ENCODE data around the gene NSMF.

The NSMF gene

GRCh38 chr9:137431416-137431931 lies 27.7 kb downstream of the NSMF start:
- Histone ChIP-seq H3K4me1 (ENCODE audit: control extremely low read depth in 1 of 4, control insufficient read depth in 4 of 4, insufficient read depth in 4 of 4, low read length in 3 of 4) (peaks cover 0 to 33% (median 18%) of the 10 kb centered on the region in 4 experiments), H3K27me3 (replicated peaks in 2 of 5; ENCODE audit: control insufficient read depth in 4 of 5, insufficient read depth in 5 of 5, low read length in 4 of 5) (no peaks in the 10 kb centered on the region), H3K36me3 (ENCODE audit: control insufficient read depth in 4 of 4, insufficient read depth in 4 of 4, low read length in 3 of 4) (no peaks in the 10 kb centered on the region), H3K4me3 (ENCODE audit: control insufficient read depth in 1 of 7, extremely low read depth in 1 of 7, insufficient read depth in 4 of 7, low read depth in 2 of 7, low read length in 6 of 7) (no peak overlapping the region), H3K27ac (ENCODE audit: insufficient read depth in 1 of 2, low read depth in 1 of 2, low read length in 2 of 2, poor library complexity in 1 of 2, severe bottlenecking in 2 of 2) (no peak overlapping the region), H3K9me3 (ENCODE audit: control extremely low read depth in 1 of 5, control insufficient read depth in 4 of 5, insufficient read depth in 2 of 5, low read depth in 1 of 5, low read length in 4 of 5) (no peaks in the 10 kb centered on the region)
- ChIA-PET CTCF (interaction anchor here (1.3 to 2.6 kb wide), 3 partner anchors 8 to 14 kb away, joined by 5 to 14 read pairs (median 5); partner anchors contain the start of genes EXD3 and NOXA1), POLR2A (no interaction called here)
- DNase-seq: no peak
- 93% methylated on average over 18 of the region's 21 CpGs for WGBS (ENCODE audit: insufficient coverage)

GRCh38 chr9:137430723-137431415 lies 28.3 kb downstream of the NSMF start:
- no peak overlapping the region for H3K27ac ChIP-seq (ENCODE audit: insufficient read depth in 1 of 2, low read depth in 1 of 2, low read length in 2 of 2, poor library complexity in 1 of 2, severe bottlenecking in 2 of 2)
- POLR2A ChIA-PET: no interaction called here
- CTCF ChIA-PET: interaction anchor here (1.2 to 1.9 kb wide), 2 partner anchors 13 to 15 kb away, joined by 3 to 5 read pairs; no protein-coding TSS in a partner anchor
- H3K36me3 ChIP-seq (ENCODE audit: control insufficient read depth in 4 of 4, insufficient read depth in 4 of 4, low read length in 3 of 4): peaks cover 0 to 2% (median 0%) of the 10 kb centered on the region in 4 experiments
- no peaks in the 10 kb centered on the region for H3K9me3 ChIP-seq (ENCODE audit: control extremely low read depth in 1 of 5, control insufficient read depth in 4 of 5, insufficient read depth in 2 of 5, low read depth in 1 of 5, low read length in 4 of 5)
- no peaks in the 10 kb centered on the region for H3K27me3 ChIP-seq (replicated peaks in 2 of 5; ENCODE audit: control insufficient read depth in 4 of 5, insufficient read depth in 5 of 5, low read length in 4 of 5)
- WGBS (ENCODE audit: insufficient coverage): 91% methylated on average over 20 of the region's 27 CpGs
- peaks cover 0 to 30% (median 17%) of the 10 kb centered on the region in 4 experiments for H3K4me1 ChIP-seq (ENCODE audit: control extremely low read depth in 1 of 4, control insufficient read depth in 4 of 4, insufficient read depth in 4 of 4, low read length in 3 of 4)
- DNase-seq: no peak
- H3K4me3 ChIP-seq (ENCODE audit: control insufficient read depth in 1 of 7, extremely low read depth in 1 of 7, insufficient read depth in 4 of 7, low read depth in 2 of 7, low read length in 6 of 7): no peak overlapping the region

- ChIA-PET CTCF (interaction anchor here (1.2 to 1.9 kb wide), 3 partner anchors 14 to 16 kb away, joined by 3 to 5 read pairs (median 3); no protein-coding TSS in a partner anchor), POLR2A (no interaction called here)
- Histone ChIP-seq H3K4me1 (ENCODE audit: control extremely low read depth in 1 of 4, control insufficient read depth in 4 of 4, insufficient read depth in 4 of 4, low read length in 3 of 4) (peaks cover 0 to 23% (median 13%) of the 10 kb centered on the region in 4 experiments), H3K27me3 (replicated peaks in 2 of 5; ENCODE audit: control insufficient read depth in 4 of 5, insufficient read depth in 5 of 5, low read length in 4 of 5) (no peaks in the 10 kb centered on the region), H3K27ac (ENCODE audit: insufficient read depth in 1 of 2, low read depth in 1 of 2, low read length in 2 of 2, poor library complexity in 1 of 2, severe bottlenecking in 2 of 2) (peak overlapping the region in 1 of 2 experiments; percentile 34), H3K4me3 (ENCODE audit: control insufficient read depth in 1 of 7, extremely low read depth in 1 of 7, insufficient read depth in 4 of 7, low read depth in 2 of 7, low read length in 6 of 7) (no peak overlapping the region), H3K9me3 (ENCODE audit: control extremely low read depth in 1 of 5, control insufficient read depth in 4 of 5, insufficient read depth in 2 of 5, low read depth in 1 of 5, low read length in 4 of 5) (no peaks in the 10 kb centered on the region), H3K36me3 (ENCODE audit: control insufficient read depth in 4 of 4, insufficient read depth in 4 of 4, low read length in 3 of 4) (peaks cover 0 to 2% (median 0%) of the 10 kb centered on the region in 4 experiments)
- no peak for DNase-seq
- 86% methylated on average over 25 of the region's 34 CpGs for WGBS (ENCODE audit: insufficient coverage)
Measured at GRCh38 chr9:137429974-137430722, 29.0 kb downstream of the NSMF start.

GRCh38 chr9:137429546-137429890 lies 29.6 kb downstream of the NSMF start:
- Histone ChIP-seq H3K36me3 (ENCODE audit: control insufficient read depth in 4 of 4, insufficient read depth in 4 of 4, low read length in 3 of 4) (peaks cover 0 to 2% (median 0%) of the 10 kb centered on the region in 4 experiments), H3K9me3 (ENCODE audit: control extremely low read depth in 1 of 5, control insufficient read depth in 4 of 5, insufficient read depth in 2 of 5, low read depth in 1 of 5, low read length in 4 of 5) (no peaks in the 10 kb centered on the region), H3K4me1 (ENCODE audit: control extremely low read depth in 1 of 4, control insufficient read depth in 4 of 4, insufficient read depth in 4 of 4, low read length in 3 of 4) (peaks cover 0 to 17% (median 10%) of the 10 kb centered on the region in 4 experiments), H3K27ac (ENCODE audit: insufficient read depth in 1 of 2, low read depth in 1 of 2, low read length in 2 of 2, poor library complexity in 1 of 2, severe bottlenecking in 2 of 2) (no peak overlapping the region), H3K27me3 (replicated peaks in 2 of 5; ENCODE audit: control insufficient read depth in 4 of 5, insufficient read depth in 5 of 5, low read length in 4 of 5) (no peaks in the 10 kb centered on the region), H3K4me3 (ENCODE audit: control insufficient read depth in 1 of 7, extremely low read depth in 1 of 7, insufficient read depth in 4 of 7, low read depth in 2 of 7, low read length in 6 of 7) (no peak overlapping the region)
- POLR2A ChIA-PET: no interaction called here
- CTCF ChIA-PET: interaction anchor here (1.3 kb wide), 1 partner anchor 13 kb away, joined by 3 read pairs; no protein-coding TSS in a partner anchor
- DNase-seq: no peak
- 97% methylated on average over 11 of the region's 14 CpGs for WGBS (ENCODE audit: insufficient coverage)

GRCh38 chr9:137428841-137429545 lies 30.1 kb downstream of the NSMF start:
- Histone ChIP-seq H3K27me3 (replicated peaks in 2 of 5; ENCODE audit: control insufficient read depth in 4 of 5, insufficient read depth in 5 of 5, low read length in 4 of 5) (no peaks in the 10 kb centered on the region), H3K27ac (ENCODE audit: insufficient read depth in 1 of 2, low read depth in 1 of 2, low read length in 2 of 2, poor library complexity in 1 of 2, severe bottlenecking in 2 of 2) (no peak overlapping the region), H3K4me3 (ENCODE audit: control insufficient read depth in 1 of 7, extremely low read depth in 1 of 7, insufficient read depth in 4 of 7, low read depth in 2 of 7, low read length in 6 of 7) (no peak overlapping the region), H3K36me3 (ENCODE audit: control insufficient read depth in 4 of 4, insufficient read depth in 4 of 4, low read length in 3 of 4) (peaks cover 0 to 2% (median 0%) of the 10 kb centered on the region in 4 experiments), H3K4me1 (ENCODE audit: control extremely low read depth in 1 of 4, control insufficient read depth in 4 of 4, insufficient read depth in 4 of 4, low read length in 3 of 4) (peaks cover 0 to 14% (median 8%) of the 10 kb centered on the region in 4 experiments), H3K9me3 (ENCODE audit: control extremely low read depth in 1 of 5, control insufficient read depth in 4 of 5, insufficient read depth in 2 of 5, low read depth in 1 of 5, low read length in 4 of 5) (no peaks in the 10 kb centered on the region)
- WGBS (ENCODE audit: insufficient coverage): 92% methylated on average over 27 of the region's 27 CpGs
- ChIA-PET POLR2A (no interaction called here), CTCF (interaction anchor here (1.3 kb wide), 1 partner anchor 13 kb away, joined by 3 read pairs; no protein-coding TSS in a partner anchor)
- DNase-seq: no peak

- peaks cover 0 to 2% (median 0%) of the 10 kb centered on the region in 4 experiments for H3K36me3 ChIP-seq (ENCODE audit: control insufficient read depth in 4 of 4, insufficient read depth in 4 of 4, low read length in 3 of 4)
- H3K4me1 ChIP-seq (ENCODE audit: control extremely low read depth in 1 of 4, control insufficient read depth in 4 of 4, insufficient read depth in 4 of 4, low read length in 3 of 4): peaks cover 0 to 13% (median 11%) of the 10 kb centered on the region in 4 experiments
- no peaks in the 10 kb centered on the region for H3K9me3 ChIP-seq (ENCODE audit: control extremely low read depth in 1 of 5, control insufficient read depth in 4 of 5, insufficient read depth in 2 of 5, low read depth in 1 of 5, low read length in 4 of 5)
- ChIA-PET CTCF (no interaction called here), POLR2A (no interaction called here)
- no peaks in the 10 kb centered on the region for H3K27me3 ChIP-seq (replicated peaks in 2 of 5; ENCODE audit: control insufficient read depth in 4 of 5, insufficient read depth in 5 of 5, low read length in 4 of 5)
- no peak overlapping the region for H3K4me3 ChIP-seq (ENCODE audit: control insufficient read depth in 1 of 7, extremely low read depth in 1 of 7, insufficient read depth in 4 of 7, low read depth in 2 of 7, low read length in 6 of 7)
- no peak overlapping the region for H3K27ac ChIP-seq (ENCODE audit: insufficient read depth in 1 of 2, low read depth in 1 of 2, low read length in 2 of 2, poor library complexity in 1 of 2, severe bottlenecking in 2 of 2)
- 100% methylated on average over 1 of the region's 6 CpGs for WGBS (ENCODE audit: insufficient coverage)
- no peak for DNase-seq
Measured at GRCh38 chr9:137428311-137428630, 30.9 kb downstream of the NSMF start.

All from common myeloid progenitor, CD34-positive (primary cell).